Neutrophil (primary cell): ENCODE measurements around the gene COG1.

Experiments
- H3K27ac ChIP-seq: fragments of 200-600 bp; sonication (generic); 2 replicates; pipeline ENCODE4 v1.5.1; 2016; ENCODE audit warnings: mild to moderate bottlenecking, moderate library complexity
- H3K27me3 ChIP-seq: fragments of 200-600 bp; sonication (generic); 2 replicates; pipeline ENCODE4 v1.6.0; 2016; ENCODE audit warnings: mild to moderate bottlenecking
- H3K36me3 ChIP-seq: fragments of 200-600 bp; sonication (generic); 2 replicates; pipeline ENCODE4 v1.5.1; 2017
- H3K4me1 ChIP-seq, 2 experiments: fragments of 200-600 bp in 1 of 2; sonication (generic) in 1 of 2; 1 replicate in 1 of 2; 2 replicates in 1 of 2; pipeline versions ENCODE4 v1.5.1 to v1.6.1; 2013 to 2016; ENCODE audit warnings: low read depth in 1 of 2, low read length in 1 of 2, mild to moderate bottlenecking in 1 of 2, moderate library complexity in 1 of 2; ENCODE audit not compliant: control insufficient read depth in 1 of 2, insufficient read depth in 1 of 2
- H3K4me3 ChIP-seq, 2 experiments: fragments of 200-600 bp in 1 of 2; sonication (generic) in 1 of 2; 1 replicate in 1 of 2; 2 replicates in 1 of 2; pipeline ENCODE4 v1.5.1; 2013 to 2016; ENCODE audit warnings: low read depth in 1 of 2, low read length in 1 of 2, mild to moderate bottlenecking in 1 of 2, moderate library complexity in 1 of 2
- H3K9me3 ChIP-seq: fragments of 200-600 bp; sonication (generic); 2 replicates; pipeline ENCODE4 v1.5.1; 2016
- CTCF ChIP-seq: fragments of 200-600 bp; sonication (generic); IDR thresholded peaks from 2 replicates; pipeline ENCODE4 v1.5.1; 2016; ENCODE audit warnings: antibody characterized with exemption

Gene COG1

GRCh38 chr17:73224663-73225305 is 31.9 kb downstream of the COG1 start:
- H3K4me3 ChIP-seq: no peak overlapping the region

GRCh38 chr17:73226556-73227172 is 33.8 kb downstream of the COG1 start:
- Histone ChIP-seq H3K9me3 (no peaks in the 10 kb centered on the region), H3K27me3 (no peaks in the 10 kb centered on the region), H3K4me3 (no peak overlapping the region), H3K27ac (no peak overlapping the region), H3K4me1 (peaks cover 12 to 15% of the 10 kb centered on the region in 2 experiments), H3K36me3 (peaks cover 4% of the 10 kb centered on the region)
- no peak for TF ChIP-seq CTCF

More at GRCh38 chr17:73224663-73225305, 31.9 kb downstream of the COG1 start:
- Histone ChIP-seq H3K4me1 (no peaks in the 10 kb centered on the region), H3K27ac (no peak overlapping the region), H3K36me3 (peaks cover 4% of the 10 kb centered on the region), H3K9me3 (no peaks in the 10 kb centered on the region), H3K27me3 (no peaks in the 10 kb centered on the region)
- TF ChIP-seq CTCF: no peak

- Histone ChIP-seq H3K27me3 (no peaks in the 10 kb centered on the region), H3K9me3 (no peaks in the 10 kb centered on the region), H3K36me3 (peaks cover 4% of the 10 kb centered on the region), H3K27ac (no peak overlapping the region), H3K4me1 (peaks cover 12 to 16% of the 10 kb centered on the region in 2 experiments), H3K4me3 (no peak overlapping the region)
- no peak for TF ChIP-seq CTCF
Measured at GRCh38 chr17:73227379-73227778, 34.5 kb downstream of the COG1 start.

- Histone ChIP-seq H3K4me3 (no peak overlapping the region), H3K27me3 (no peaks in the 10 kb centered on the region), H3K36me3 (peaks cover 2% of the 10 kb centered on the region), H3K4me1 (peaks cover 15 to 18% of the 10 kb centered on the region in 2 experiments), H3K9me3 (no peaks in the 10 kb centered on the region), H3K27ac (no peak overlapping the region)
- TF ChIP-seq CTCF: no peak
Measured at GRCh38 chr17:73227944-73228343, 35.1 kb downstream of the COG1 start.

- H3K27ac ChIP-seq: no peak overlapping the region
- H3K9me3 ChIP-seq: no peaks in the 10 kb centered on the region
- H3K4me1 ChIP-seq: peaks cover 20 to 22% of the 10 kb centered on the region in 2 experiments
- H3K4me3 ChIP-seq: no peak overlapping the region
- H3K27me3 ChIP-seq: no peaks in the 10 kb centered on the region
- no peaks in the 10 kb centered on the region for H3K36me3 ChIP-seq
- TF ChIP-seq CTCF: no peak
Measured at GRCh38 chr17:73228748-73229236, 35.9 kb downstream of the COG1 start.
